Activated CD4-positive, CD25-positive, alpha-beta regulatory T cell treated with anti-CD3 and anti-CD28 coated beads, Interleukin-2, amount 50 U/mL, for 16 hours (primary cell): Measurements from ENCODE around the gene FTL.

Experiments
- DNase-seq: peaks from one replicate; pipeline ENCODE4 v3.0.0-alpha.2; 2020; ENCODE audit warnings: low read depth, low spot score

Gene FTL

GRCh38 chr19:48991873-48992580 is 26.9 kb downstream of the FTL start:
- DNase-seq, result no peak

DNA sequence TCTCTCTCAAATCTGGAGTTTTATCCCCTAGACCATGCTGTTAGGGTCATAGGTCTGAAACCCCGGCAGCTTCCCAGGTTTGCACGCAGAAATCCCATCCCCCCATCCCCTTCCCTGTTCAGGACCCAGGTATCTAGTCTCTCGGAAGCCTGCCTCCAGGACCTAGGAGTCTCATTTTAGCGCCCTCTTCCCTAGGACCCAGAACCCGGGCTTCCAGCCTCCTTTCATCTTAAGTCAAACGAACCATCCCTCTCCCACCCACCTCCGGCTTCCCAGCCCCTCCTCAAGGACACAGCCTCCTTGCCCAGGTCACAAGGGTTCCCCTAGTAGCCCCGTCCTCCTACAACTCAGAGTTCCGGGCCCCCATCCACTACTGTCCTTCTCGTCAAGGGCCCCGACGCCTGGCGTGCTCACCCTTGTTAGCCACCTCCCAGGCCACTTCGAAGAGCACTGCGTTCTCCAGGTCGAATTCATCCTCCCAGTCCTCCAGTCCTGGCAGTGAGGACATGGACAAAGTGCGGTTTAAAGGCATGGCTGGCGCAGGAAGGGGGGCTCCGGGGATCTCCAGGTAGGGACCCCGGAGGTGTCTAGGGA is 27.6 kb downstream of the FTL start:
- no peak for DNase-seq

DNA sequence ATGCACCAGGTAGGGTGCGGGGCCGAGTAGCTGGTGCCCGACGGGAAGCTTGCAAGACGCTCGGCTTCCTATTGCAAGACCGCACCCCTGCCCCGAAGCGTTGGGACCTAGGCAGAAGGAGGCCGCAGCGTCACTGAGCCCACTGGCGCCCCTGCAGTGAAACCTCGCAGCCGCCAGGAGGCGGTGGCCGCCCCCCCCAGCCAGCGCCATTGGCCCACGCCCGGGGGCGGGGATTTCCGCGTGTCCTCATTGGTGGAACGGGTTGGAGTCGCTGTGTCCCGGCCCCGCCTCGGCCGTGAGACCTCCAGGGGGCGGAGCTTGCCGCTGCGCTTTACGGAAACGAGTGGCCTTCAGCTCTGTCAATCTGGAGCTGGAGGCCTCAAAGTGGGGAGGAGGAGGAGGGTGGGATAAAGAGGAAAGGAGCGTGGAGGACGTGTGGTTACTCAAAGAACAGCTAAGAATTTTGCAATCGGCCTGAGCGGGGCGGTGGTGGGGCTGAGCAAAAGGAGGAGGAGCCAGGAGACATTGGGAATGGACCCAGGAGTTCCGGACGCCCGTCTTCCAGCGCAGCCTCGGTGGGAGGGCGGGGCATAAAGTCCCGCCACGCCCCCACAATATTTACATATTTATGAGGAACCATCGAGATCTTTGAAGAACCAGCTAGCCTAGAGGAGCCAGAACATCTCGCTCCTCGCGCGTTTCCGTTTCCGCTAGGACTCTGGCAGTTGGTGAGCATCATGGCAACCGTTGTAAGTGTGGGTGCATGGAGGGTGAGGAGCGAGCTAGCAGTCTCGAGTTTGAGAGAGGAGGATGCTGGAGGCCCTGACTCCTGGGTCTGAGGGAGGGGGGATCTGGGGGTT is 28.3 kb downstream of the FTL start, which contains the start of the genes GYS1 and RUVBL2:
TSS of gene GYS1 (minus strand) at position 135 of the 860 bp plus-strand sequence. CDS start 197 bp downstream, outside the sequence.
TSS of gene RUVBL2 (plus strand) at position 713 of the 860 bp plus-strand sequence. CDS start at position 738, 25 bp downstream.
- peak; percentile 99 for DNase-seq

DNA sequence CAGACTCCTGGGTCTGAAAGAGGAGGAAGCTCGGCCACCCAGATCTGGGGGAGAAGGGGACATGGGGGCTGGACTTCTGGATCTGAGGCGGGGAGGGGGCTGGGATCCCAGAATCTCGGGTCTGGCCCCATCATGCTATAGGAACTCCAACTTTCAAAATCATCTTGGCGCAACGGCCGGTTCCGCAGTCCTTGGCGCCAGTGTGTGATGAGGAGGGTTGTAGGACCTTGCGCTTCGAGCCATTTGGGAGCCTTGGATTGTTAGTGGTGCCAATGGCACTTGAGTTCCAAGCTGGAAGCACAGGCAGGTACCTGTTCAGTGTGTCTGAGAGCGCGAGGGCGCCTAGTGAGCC is 28.9 kb downstream of the FTL start:
- DNase-seq, result no peak

GRCh38 chr19:48997972-48998371 is 32.9 kb downstream of the FTL start:
- no peak for DNase-seq

- peak; percentile 46 for DNase-seq
Observed at GRCh38 chr19:48999481-49000325, 34.6 kb downstream of the FTL start.

- DNase-seq, result no peak
Observed at GRCh38 chr19:49004133-49004532, 39.0 kb downstream of the FTL start.

DNA sequence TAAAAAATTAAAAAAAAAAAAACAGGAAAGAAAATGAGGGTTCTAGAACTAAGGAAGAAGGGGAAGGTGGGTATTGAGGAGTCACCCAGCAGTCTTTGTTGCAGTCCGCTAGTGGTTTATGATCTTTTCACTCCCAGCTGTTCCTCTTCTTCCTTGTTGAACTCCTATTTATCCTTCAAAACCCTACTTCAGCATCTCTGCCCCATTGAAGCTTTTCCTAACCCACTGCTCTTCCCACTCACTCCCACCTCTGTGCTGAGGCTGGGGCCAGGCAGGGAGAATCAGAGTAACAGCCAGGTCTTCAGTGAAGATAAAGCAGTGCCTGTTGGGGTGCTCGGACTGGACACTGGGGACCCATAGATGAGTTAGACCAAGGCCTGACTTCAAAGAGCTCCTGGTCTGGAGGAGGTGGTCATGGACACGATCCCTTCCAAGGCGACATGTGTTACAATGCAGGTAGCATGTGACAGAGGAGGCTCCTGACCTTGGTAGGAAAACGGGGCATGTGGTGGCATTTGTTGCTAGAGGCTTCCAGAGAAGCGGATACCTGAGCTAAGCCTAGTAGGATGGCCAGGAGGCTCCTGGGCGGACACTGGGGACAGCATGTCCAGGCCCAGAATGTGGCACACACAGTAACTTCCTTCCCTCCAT is 40.0 kb downstream of the FTL start:
- no peak for DNase-seq

GRCh38 chr19:49006905-49007304 is 41.8 kb downstream of the FTL start:
- no peak for DNase-seq

GRCh38 chr19:49009828-49010227 is 44.7 kb downstream of the FTL start:
- DNase-seq, result no peak

DNA sequence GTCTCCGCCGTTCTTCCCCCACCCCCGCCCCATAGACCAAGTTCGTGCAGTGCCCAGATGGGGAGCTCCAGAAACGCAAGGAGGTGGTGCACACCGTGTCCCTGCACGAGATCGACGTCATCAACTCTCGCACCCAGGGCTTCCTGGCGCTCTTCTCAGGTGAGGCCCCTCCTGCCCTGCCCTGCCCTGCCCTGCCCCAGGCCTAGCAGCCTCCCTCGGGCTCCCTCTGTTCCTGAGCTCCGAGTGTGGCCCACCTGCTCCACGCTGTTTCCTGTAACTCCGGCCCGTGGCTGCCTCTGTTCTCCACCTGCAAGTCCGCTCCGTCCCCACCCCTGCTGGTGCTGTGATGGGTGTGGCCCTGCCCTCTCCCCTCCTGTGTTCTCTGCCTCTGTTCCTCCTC is 45.3 kb downstream of the FTL start:
- DNase-seq, result no peak

DNA sequence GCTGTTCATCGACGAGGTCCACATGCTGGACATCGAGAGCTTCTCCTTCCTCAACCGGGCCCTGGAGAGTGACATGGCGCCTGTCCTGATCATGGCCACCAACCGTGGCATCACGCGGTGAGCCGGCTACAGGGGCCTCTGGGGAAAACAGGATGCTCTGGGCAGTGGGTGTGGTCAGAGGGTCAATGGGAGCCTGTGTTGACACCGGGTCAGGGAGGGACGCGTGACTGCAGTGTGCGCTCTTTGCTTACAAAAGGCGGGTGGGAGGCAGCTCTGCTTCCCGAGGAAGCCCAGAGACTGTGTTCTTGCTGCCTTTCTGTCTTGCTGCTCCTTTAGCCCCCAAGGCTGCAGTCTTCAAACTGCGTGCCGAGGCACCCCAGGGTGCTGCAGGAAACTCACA is 46.1 kb downstream of the FTL start:
- DNase-seq, result no peak

DNA sequence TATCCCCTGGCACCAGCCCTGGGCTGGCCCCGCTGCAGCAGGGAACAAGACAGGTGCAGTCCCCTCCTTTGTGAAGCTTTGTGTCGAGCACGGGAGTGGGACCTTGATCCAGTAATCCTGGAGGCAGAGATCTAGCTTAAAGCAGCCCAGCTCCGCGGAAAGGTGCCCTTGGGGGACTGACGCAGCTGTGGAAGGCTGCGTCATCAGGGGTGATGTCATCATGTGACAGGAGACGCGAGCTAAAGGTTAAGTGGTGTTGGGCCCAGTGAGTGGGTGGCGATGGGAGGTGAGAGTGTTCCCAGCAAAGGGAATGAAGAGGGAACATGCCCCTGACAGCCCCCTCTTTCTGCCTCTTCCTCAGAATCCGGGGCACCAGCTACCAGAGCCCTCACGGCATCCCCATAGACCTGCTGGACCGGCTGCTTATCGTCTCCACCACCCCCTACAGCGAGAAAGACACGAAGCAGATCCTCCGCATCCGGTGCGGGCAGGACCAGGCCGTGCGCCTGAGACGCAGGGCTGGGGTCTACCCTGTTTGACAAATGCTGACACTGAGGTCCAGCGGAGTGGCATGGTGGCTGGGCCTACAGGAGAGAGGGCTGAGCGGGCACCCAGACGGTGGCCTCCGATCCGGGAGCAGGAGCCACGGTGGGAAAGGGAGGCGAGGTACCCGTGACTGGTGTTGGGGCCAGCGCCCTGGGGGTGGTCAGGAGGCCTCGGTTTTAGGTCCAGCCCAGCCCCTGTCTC is 49.2 kb downstream of the FTL start:
- DNase-seq, result no peak

- DNase-seq, result no peak
Observed at GRCh38 chr19:49014870-49015255, 49.8 kb downstream of the FTL start.

- no peak for DNase-seq
Observed at GRCh38 chr19:49016067-49016839, 51.1 kb downstream of the FTL start.
